ENCODE measurements around the gene PACRG.

DNA sequence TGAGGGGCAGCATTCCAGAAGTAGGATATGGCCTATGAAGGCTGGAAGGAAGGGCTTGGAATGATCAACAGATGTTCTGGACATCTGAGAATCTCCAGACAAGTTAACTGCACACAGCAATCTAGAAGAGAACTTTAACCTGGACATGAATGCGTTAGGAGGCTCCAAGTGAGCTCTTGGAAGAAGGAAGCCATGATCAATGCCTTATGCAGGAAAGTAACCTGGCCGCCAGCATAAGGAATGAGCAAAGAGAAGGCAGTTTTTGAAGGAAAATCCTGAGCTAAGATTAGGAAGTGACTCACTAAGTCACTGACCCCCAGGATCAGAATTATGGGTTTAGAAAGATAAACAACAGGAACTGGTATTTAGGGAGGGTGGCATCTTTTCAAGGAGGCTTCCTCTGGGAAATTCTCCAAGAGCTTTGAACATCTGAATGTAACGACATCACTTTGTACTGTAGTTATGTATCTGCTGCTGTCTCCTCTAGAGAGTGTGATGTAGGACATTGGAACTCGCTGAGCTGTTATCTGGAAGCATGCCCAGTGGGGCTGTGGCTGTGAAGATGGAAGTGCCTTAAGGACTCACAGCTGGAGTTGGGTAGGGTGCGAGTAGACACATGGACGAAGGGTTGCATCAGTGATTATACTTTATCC lies 236.8 kb downstream of the PACRG start:
- TF ChIP-seq, protein P1, sequence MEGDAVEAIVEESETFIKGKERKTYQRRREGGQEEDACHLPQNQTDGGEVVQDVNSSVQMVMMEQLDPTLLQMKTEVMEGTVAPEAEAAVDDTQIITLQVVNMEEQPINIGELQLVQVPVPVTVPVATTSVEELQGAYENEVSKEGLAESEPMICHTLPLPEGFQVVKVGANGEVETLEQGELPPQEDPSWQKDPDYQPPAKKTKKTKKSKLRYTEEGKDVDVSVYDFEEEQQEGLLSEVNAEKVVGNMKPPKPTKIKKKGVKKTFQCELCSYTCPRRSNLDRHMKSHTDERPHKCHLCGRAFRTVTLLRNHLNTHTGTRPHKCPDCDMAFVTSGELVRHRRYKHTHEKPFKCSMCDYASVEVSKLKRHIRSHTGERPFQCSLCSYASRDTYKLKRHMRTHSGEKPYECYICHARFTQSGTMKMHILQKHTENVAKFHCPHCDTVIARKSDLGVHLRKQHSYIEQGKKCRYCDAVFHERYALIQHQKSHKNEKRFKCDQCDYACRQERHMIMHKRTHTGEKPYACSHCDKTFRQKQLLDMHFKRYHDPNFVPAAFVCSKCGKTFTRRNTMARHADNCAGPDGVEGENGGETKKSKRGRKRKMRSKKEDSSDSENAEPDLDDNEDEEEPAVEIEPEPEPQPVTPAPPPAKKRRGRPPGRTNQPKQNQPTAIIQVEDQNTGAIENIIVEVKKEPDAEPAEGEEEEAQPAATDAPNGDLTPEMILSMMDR (conservative IDR thresholded peaks at IDR 0.05; ENCODE audit: low read length): no peak
- no peak for TF ChIP-seq EZH2phosphoT487 (IDR thresholded peaks at IDR 0.05; ENCODE audit: borderline replicate concordance, low read depth, low read length)

Measured in OCI-LY7 (cell line).